Smooth muscle cell of bladder (primary cell): ENCODE measurements around the gene ZNF215. TPM values are rescaled to one million over a fixed set of nuclear protein-coding genes. Genes with fewer than 3 reads are reported as not detected.

Experiments used
- total RNA-seq: library from RNA; depleted of rRNA; stranded (reverse); fragments of >200 nt; gene quantifications from 2 replicates; pipeline ENCODE4 v1.2.3, GENCODE V29; 2014

Gene ZNF215
- 3.1 and 4.3 TPM in 2 replicates for total RNA-seq

DNA sequence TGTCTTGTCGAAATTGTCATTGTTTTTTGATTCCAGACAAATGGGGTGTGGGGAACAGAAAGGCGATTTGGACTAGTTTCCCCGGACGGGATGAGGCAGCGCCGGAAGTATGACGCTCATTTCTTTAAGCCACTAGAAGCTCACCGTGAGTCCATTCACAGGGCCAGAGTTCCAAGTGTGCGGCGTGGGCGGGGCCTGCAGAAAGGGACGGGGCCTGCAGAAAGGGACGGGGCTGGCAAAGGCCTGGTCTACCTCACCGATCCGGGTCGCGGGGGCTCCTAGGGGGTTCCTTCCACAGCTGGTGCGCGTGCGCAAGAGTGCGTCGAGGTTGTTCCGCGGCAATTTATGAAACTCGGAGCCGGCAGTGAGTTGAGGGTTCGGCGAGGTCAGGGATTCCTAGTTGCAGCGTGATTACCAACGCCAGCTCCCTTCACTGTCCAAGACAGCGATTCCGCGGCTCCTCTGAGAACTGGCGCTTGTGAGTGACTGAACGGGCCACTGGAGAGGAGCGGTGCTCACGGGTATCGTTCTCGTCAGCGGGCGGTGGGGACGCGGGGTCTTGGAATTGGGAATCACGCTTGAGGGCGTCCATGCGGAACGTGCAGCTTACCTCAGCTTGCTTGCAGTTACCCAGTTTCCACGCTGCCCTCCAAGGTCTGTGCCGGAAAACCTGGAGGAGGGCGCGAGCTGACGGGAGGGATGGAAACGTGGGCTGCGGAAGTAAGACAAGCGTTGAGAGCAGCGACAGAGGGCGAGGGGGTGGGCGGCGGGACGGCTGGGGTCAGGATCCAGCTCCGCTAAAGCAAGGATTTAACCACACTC lies at the start of gene ZNF215:
Gene ZNF215 (plus strand): TSS at position 219 of the 822 bp plus-strand sequence. CDS start 5,847 bp downstream, outside the sequence.

DNA sequence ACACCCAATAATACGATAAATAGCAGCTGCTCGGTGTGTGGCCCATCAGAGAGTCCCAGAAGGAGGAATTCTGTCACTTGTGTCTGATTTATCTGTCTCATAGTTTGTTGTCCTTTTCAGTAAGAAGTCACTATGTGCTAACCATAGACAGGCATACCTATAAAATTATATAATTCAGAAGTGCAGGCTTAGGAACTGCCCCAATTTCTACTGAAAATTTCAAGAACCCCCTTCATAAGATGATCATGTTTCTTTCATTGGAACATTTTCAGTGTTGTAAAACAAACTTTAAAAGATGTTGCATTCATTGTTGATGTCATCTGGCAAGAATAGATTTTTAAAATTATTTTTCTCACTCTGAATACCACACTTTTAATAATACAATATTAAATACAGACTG lies 33.8 kb upstream of the ZNF215 start, which contains the start of gene OR2D2:
Gene OR2D2 (minus strand): TSS at position 101 of the 400 bp plus-strand sequence. CDS start 0 bp downstream, at position 101.

DNA sequence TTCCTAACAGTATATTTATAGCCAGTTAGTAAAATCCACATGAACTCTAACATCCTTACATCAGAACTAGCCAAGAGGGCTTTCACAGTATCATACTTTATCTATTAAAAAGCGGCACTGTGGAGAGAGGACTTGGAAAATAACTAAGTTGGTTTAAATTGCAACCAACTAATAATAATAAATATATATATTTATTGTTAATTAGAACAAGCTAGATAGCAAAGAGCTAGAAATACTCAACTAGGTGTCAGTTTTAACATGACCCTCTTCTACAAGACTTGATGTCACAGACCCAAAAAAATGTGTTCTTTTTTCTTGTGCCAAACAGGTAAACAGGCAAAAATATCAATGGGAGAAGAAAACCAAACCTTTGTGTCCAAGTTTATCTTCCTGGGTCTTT lies 5.5 kb upstream of the ZNF215 start, which contains the start of gene OR2D3:
Gene OR2D3 (plus strand): TSS at position 301 of the 400 bp plus-strand sequence. CDS start 0 bp downstream, at position 301.

Other genes starting within 250 kb of the ZNF215 start
- 54.6 and 61.5 TPM in 2 replicates for gene MRPL17, start 243.1 kb upstream of the ZNF215 start, total RNA-seq
- gene OR2AG2, start 154.4 kb upstream of the ZNF215 start, total RNA-seq: under 0.01 TPM in 2 replicates
- not detected in 2 replicates for gene OR2AG1, start 143.4 kb upstream of the ZNF215 start, total RNA-seq
- gene OR6A2, start 126.7 kb upstream of the ZNF215 start, total RNA-seq: 0.14 and 0.37 TPM in 2 replicates
- gene OR10A5, start 80.7 kb upstream of the ZNF215 start, total RNA-seq: not detected in 2 replicates
- gene OR10A2, start 63.4 kb upstream of the ZNF215 start, total RNA-seq: not detected in 2 replicates
- gene OR10A4, start 49.8 kb upstream of the ZNF215 start, total RNA-seq: not detected in 2 replicates
- gene OR2D2, start 33.9 kb upstream of the ZNF215 start, total RNA-seq: 0.14 and 0.18 TPM in 2 replicates
- not detected in 2 replicates for gene OR2D3, start 5.4 kb upstream of the ZNF215 start, total RNA-seq
- gene ZNF214, start 93.9 kb downstream of the ZNF215 start, total RNA-seq: 6.7 and 6.8 TPM in 2 replicates
- 0.09 and 0.14 TPM in 2 replicates for gene NLRP14, start 94.1 kb downstream of the ZNF215 start, total RNA-seq
- gene RBMXL2, start 162.6 kb downstream of the ZNF215 start, total RNA-seq: not detected in 2 replicates